ENCODE data around the gene SDHD.
A peak's percentile ranks its signal among the peaks of the same experiment; 100 is the strongest.
"Not testable (repeated sequence)": the region's sequence is repeated elsewhere in the genome, so short reads cannot be mapped to it uniquely, and the experiment has no call there.

SDHD gene

DNA sequence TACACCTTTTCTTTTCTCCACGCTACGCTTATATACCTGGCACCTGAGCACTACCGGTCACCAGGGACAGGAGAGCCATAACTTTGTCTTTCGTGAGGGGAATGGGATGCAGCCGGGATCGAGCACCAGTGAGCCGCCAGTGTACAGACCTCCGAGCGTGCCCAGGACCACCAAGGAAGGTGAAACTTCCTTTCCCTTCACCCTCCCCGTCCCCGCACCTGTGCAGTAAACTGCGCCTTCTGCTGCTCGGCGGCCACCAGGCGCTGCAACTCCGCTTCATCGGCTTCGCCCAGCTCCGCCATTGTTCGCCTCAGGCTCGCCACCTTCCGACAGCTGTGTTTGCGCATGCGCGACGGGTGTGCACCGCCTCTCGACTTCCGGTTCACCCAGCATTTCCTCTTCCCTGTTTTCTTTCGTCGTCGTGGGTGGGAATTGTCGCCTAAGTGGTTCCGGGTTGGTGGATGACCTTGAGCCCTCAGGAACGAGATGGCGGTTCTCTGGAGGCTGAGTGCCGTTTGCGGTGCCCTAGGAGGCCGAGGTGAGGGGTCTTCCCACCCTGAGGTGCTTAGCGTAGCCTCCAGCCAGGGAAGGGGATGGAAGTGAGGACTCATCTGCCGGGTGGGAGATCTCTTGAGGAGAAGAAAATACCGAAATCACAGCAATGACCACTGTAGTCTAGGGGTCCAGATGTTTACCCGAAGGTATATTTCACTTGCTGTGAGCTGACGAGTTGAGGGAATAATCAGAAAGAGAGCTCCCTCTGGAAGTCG is at the start of gene SDHD, which contains the start of gene TIMM8B:
TSS of gene SDHD (plus strand) at position 452 of the 770 bp plus-strand sequence. CDS start at position 487, 35 bp downstream.
TSS of gene TIMM8B (minus strand) at position 335 of the 770 bp plus-strand sequence. CDS start at position 302, 33 bp downstream.
- DNase-seq (ENCODE audit: low spot score) (peak; percentile 99), FAIRE-seq (peak; percentile 88)

DNA sequence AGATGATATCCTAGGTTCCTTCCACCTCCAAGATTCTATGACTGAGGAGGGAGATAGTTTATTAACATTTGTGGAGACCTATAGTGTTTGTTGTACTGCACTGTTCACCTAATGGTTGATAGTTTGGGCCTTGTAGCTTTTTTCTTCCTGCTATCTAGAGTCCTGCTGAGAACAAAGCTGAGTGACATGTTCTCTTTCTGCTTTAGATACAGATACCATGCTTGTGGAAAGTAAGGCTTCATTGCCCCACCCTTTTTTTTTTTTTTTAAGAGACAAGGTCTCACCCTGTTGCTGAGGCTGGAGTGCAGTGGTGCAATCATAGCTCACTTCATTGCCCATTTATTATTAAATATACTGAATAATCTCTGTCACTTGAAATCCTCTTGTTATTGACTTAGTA is 49.1 kb upstream of the SDHD start:
- no peak for FAIRE-seq
- DNase-seq (ENCODE audit: low spot score) = no peak

DNA sequence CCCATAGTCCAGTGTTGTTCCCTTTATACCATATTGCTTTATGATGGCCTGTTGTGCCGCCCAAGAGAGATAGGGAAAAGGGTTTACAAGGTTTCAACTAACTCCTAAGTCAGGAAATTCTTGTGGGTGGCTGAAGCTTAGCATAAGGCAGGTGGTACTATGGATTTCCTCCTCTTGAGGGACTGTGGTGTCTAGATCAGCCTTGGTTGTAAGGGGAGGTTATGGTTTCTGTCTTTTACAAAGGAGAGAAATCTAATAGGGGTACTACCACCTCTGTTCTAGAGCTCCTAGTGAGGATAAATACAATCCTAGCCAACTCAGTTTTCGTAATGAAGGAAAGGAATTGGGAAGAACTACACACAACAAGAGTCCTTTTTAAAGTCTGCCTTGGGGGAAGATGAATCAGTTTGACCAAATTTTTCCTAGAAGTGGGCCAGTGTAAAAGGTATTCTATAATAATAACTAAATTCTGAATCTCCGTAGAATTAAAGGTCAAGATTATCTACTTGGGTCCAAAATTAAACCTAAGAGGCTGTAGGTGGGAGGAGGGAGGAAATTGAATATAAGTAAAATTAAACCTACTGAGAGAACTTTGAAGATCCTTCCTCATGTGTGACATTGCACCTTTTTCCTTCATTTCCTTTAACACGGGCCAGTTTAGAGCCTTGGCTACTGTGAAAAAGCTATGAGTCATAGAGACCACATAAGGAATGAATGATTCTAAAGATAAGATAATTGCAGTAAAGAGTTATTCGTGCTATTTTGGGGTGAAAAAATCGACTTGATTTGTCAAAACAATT is 44.3 kb upstream of the SDHD start:
- DNase-seq (ENCODE audit: low spot score) (peak; percentile 13), FAIRE-seq (peak; percentile 20)

- DNase-seq (ENCODE audit: low spot score) (no peak), FAIRE-seq (no peak)
Measured at GRCh38 chr11:112042961-112043304, 43.7 kb upstream of the SDHD start.

GRCh38 chr11:112044961-112045360 is 41.7 kb upstream of the SDHD start:
- no peak for FAIRE-seq
- DNase-seq (ENCODE audit: low spot score) = no peak

DNA sequence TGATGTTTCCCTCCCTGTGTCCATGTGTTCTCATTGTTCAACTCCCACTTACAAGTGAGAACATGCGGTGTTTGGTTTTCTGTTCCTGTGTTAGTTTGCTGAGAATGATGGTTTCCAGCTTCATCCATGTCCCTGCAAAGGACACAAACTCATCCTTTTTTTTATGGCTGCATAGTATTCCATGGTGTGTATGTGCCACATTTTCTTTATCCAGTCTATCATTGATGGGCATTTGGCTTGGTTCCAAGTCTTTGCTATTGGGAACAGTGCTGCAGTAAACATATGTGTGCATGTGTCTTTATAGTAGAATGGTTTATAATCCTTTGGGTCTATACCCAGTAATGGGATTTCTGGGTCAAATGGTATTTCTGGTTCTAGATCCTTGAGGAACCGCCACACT is 40.0 kb upstream of the SDHD start:
- DNase-seq (ENCODE audit: low spot score); FAIRE-seq: not testable (repeated sequence)

GRCh38 chr11:112048256-112048655 is 38.4 kb upstream of the SDHD start:
- DNase-seq (ENCODE audit: low spot score); FAIRE-seq: not testable (repeated sequence)

GRCh38 chr11:112049777-112050176 is 36.9 kb upstream of the SDHD start:
- DNase-seq (ENCODE audit: low spot score) (no peak), FAIRE-seq (no peak)

DNA sequence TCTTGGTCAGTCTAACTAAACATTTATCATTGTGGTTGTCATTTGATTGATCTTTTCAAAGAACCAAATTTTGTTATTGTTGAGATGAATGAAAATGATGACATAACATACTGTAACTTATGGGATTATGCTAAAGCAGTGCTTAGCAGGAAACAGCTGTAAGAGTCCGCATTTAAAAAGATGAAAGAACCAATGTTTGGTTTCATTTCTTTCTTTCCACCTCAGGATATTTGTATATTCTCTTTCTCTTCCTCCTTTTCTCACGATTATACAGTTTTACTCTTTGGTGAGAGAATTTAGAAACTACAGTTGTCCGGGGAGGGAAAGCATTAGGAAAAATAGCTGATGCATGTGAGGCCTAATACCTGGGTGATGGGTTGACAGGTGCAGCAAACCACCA is 36.0 kb upstream of the SDHD start:
- DNase-seq (ENCODE audit: low spot score) (no peak), FAIRE-seq (no peak)

DNA sequence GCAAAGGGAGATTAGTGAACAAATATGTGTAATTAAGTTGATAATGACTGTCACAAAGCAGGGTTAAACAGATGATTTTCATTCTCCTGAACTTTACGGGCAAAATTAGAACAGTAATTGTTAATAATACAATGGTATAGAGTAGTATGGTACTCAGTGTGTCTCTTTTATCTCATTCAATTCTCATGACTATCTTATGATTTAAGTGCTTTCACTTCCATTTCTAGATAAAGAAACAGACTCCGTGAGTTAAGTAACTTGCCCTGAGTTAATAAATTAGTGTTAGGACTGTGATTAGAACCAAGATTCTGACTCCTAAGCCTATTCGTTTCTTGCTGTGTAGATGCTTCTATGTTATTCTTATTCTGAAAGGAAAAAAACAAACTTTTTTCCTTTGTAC is 34.9 kb upstream of the SDHD start:
- DNase-seq (ENCODE audit: low spot score) = no peak
- FAIRE-seq = no peak

DNA sequence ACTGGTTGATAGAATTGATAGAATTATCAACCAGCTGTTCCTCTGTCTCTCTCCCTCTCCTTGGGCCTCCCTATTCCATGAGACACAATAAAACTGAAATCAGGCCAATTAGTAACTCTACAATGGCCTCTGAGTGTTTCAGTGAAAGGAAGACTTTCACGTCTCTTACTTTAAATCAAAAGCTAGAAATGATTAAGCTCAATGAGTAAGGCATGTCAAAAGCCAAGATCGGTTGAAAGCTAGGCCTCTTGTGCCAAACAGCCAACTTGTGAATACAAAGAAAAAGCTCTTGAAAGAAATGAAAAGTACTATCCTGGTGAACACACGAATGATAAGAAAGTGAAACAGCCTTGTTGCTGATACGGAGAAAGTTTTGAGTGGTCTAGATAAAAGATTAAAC is 29.5 kb upstream of the SDHD start:
- FAIRE-seq (no peak), DNase-seq (ENCODE audit: low spot score) (no peak)

DNA sequence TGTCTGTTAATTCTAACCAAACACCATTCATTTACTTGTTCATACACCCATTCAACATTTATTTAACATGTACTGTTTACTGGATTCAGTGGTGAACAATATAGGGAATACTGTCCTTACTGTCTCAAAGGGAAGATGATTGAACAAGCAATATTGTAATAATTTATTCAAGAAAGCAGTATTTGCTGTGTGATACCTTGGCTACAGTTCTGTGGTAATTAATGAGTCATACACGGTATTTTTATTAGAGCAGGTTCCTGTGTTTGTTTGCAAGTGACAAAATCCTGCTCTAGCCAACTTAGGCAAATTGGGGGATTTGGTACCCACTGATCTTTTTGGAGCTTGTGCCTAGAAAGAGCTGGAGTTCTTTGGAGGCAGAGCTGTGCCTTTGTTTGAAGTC is 28.6 kb upstream of the SDHD start:
- DNase-seq (ENCODE audit: low spot score) (no peak), FAIRE-seq (no peak)

- FAIRE-seq (no peak), DNase-seq (ENCODE audit: low spot score) (no peak)
Measured at GRCh38 chr11:112062923-112063322, 23.8 kb upstream of the SDHD start.

GRCh38 chr11:112073941-112074811 is 12.5 kb upstream of the SDHD start, which contains the start of the genes NKAPD1 and PIH1D2:
TSS of gene NKAPD1 (plus strand) at chr11:112074299. CDS start at chr11:112075575, 1,276 bp downstream.
TSS of gene PIH1D2 (minus strand) at chr11:112074017. CDS start at chr11:112073174, 843 bp downstream.
- peak; percentile 66 for FAIRE-seq
- DNase-seq (ENCODE audit: low spot score) = peak; percentile 88

- DNase-seq (ENCODE audit: low spot score) (no peak), FAIRE-seq (no peak)
Measured at GRCh38 chr11:112082729-112083128, 3.9 kb upstream of the SDHD start.

DNA sequence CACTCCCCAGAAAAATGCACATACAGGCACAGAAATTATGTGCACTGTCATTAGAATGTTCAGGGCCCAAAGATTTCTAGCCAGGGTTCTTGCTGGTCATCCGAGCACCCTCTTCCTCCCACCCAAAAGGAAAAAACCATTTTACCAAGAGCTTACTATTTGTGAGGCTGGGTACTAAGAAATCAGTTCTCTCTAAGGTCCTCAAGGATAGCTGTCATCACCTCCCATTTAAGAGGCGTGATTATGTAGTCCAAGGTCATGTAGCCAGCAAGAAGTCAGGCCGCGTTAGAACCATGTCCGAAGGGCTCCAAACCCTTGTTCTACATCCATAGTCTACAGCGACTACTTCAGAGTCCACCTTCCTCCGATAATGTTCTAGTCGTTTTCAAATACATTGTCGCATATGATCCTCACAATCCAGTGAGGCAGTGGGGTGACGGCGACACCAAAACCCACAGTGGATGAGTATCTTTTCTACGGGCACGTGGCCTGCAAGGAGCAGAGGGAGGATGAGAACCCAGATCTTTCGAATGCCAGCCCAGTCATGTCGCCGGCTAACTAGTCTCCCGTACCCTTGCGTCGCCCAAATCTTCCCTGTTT is 751 bp upstream of the SDHD start:
- DNase-seq (ENCODE audit: low spot score) (peak; percentile 52), FAIRE-seq (no peak)

DNA sequence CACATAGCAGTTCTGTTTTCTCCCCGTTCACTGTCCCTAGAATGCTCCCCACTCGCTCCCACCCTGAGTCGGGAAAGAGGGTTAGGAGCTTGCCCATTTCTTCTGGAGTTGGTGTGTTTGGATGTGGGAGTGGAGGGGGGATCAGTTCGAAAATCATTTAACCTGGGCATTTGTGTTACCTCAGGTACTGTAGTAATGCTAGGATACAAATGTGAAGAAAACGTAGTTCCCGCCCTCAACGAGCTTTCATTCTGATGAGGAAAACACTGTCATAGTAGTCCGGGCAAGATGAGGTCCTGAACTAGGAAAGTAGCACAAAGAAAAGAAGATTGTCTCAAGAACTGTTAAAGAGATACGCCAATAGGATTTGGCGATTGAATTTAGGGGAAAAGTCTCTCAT is 539 bp downstream of the SDHD start:
- FAIRE-seq (no peak), DNase-seq (ENCODE audit: low spot score) (no peak)

- not testable (repeated sequence) for FAIRE-seq; DNase-seq (ENCODE audit: low spot score)
Measured at GRCh38 chr11:112095302-112095701, 8.6 kb downstream of the SDHD start.

- DNase-seq (ENCODE audit: low spot score) = no peak
- no peak for FAIRE-seq
Measured at GRCh38 chr11:112096194-112096593, 9.5 kb downstream of the SDHD start.

GRCh38 chr11:112097734-112098528 is 11.3 kb downstream of the SDHD start:
- FAIRE-seq (no peak), DNase-seq (ENCODE audit: low spot score) (no peak)

Data from urothelium cell line (cell line).